Skeletal muscle cell (primary cell): ENCODE data around the gene KDM4C.
A peak's percentile ranks its signal among the peaks of the same experiment; 100 is the strongest.

Source experiments
- DNase-seq: peaks from one replicate; pipeline ENCODE4 v3.0.0-alpha.2; 2010; ENCODE audit warnings: low read depth
- H3K4me3 ChIP-seq: 2 replicates; pipeline ENCODE4 v1.5.1; 2011; ENCODE audit warnings: low read depth, mild to moderate bottlenecking, control low read depth, low read length, moderate library complexity

KDM4C gene

GRCh38 chr9:7201196-7201595 lies 443.4 kb downstream of the KDM4C start:
- DNase-seq, result no peak
- H3K4me3 ChIP-seq, result no peak overlapping the region

- no peak for DNase-seq
- H3K4me3 ChIP-seq, result no peak overlapping the region
Observed at GRCh38 chr9:7205806-7206205, 448.0 kb downstream of the KDM4C start.

GRCh38 chr9:7206221-7206758 lies 448.5 kb downstream of the KDM4C start:
- H3K4me3 ChIP-seq, result no peak overlapping the region
- no peak for DNase-seq

GRCh38 chr9:7209016-7209715 lies 451.4 kb downstream of the KDM4C start:
- DNase-seq, result no peak
- peak overlapping the region; percentile 14 for H3K4me3 ChIP-seq

- no peak for DNase-seq
- H3K4me3 ChIP-seq, result no peak overlapping the region
Observed at GRCh38 chr9:7209990-7210389, 452.2 kb downstream of the KDM4C start.

- no peak for DNase-seq
- H3K4me3 ChIP-seq, result no peak overlapping the region
Observed at GRCh38 chr9:7210854-7211637, 453.3 kb downstream of the KDM4C start.

- H3K4me3 ChIP-seq, result no peak overlapping the region
- no peak for DNase-seq
Observed at GRCh38 chr9:7211657-7212056, 453.9 kb downstream of the KDM4C start.

- no peak for DNase-seq
- no peak overlapping the region for H3K4me3 ChIP-seq
Observed at GRCh38 chr9:7212101-7212500, 454.3 kb downstream of the KDM4C start.

- no peak overlapping the region for H3K4me3 ChIP-seq
- peak; percentile 28 for DNase-seq
Observed at GRCh38 chr9:7216004-7216841, 458.4 kb downstream of the KDM4C start.

GRCh38 chr9:7223981-7224380 lies 466.2 kb downstream of the KDM4C start:
- DNase-seq, result no peak
- H3K4me3 ChIP-seq, result no peak overlapping the region
